VCaP (cell line): Measurements from ENCODE around the gene PPP6R3.
A peak's percentile ranks its signal among the peaks of the same experiment; 100 is the strongest.
"Not testable (repeated sequence)": the region's sequence is repeated elsewhere in the genome, so short reads cannot be mapped to it uniquely, and the experiment has no call there.

ENCODE experiments used
- H3K27ac ChIP-seq: fragments of 450-650 bp; 2 replicates; pipeline ENCODE4 v1.5.1; 2017
- TF ChIP-seq, protein P1 (sequence below): fragments of 450-650 bp; conservative IDR thresholded peaks from 2 replicates; pipeline ENCODE4 v1.5.1; 2017; ENCODE audit warnings: mild to moderate bottlenecking, moderate library complexity

PPP6R3 gene

DNA sequence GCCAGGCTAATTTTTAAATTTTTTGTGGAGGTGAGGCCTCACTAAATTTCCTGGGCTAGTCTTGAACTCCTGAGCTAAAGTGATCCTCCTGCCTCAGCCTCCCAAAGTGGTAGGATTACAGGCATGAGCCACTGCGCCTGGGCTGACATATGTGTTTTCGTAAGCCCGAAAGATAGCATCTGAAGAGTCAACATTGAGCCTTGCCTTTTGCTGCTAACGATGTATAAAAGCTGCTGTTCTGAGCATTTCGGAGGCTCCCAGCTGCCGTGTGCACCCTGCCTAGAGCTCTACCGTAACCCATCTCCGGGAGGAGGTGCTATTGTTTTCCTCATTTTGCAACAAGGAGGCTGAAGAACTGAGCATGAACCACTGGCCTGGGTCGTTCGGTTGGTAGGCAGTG lies 18.1 kb upstream of the PPP6R3 start:
- TF ChIP-seq, protein P1, sequence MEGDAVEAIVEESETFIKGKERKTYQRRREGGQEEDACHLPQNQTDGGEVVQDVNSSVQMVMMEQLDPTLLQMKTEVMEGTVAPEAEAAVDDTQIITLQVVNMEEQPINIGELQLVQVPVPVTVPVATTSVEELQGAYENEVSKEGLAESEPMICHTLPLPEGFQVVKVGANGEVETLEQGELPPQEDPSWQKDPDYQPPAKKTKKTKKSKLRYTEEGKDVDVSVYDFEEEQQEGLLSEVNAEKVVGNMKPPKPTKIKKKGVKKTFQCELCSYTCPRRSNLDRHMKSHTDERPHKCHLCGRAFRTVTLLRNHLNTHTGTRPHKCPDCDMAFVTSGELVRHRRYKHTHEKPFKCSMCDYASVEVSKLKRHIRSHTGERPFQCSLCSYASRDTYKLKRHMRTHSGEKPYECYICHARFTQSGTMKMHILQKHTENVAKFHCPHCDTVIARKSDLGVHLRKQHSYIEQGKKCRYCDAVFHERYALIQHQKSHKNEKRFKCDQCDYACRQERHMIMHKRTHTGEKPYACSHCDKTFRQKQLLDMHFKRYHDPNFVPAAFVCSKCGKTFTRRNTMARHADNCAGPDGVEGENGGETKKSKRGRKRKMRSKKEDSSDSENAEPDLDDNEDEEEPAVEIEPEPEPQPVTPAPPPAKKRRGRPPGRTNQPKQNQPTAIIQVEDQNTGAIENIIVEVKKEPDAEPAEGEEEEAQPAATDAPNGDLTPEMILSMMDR: no peak
- no peak overlapping the region for H3K27ac ChIP-seq

DNA sequence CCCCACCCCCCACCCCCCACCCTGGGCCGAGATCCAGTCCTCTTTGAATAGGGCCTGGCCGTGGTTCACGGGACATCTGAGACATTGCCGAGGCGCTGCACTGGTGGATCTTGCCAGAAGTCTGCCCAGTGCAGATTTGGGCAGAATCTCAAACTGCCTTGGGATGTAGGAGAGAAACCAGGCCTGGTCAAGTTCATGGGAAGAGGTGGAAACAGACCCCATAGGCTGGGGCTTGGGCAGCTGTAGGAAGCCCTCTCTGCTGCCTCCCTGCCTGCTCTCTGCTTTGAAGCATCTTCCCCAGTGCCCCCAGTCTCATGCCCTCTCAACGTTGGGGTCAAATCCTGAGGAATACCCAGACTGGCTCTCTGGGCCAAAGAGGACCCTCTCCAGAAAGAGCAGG lies 16.0 kb upstream of the PPP6R3 start:
- TF ChIP-seq, protein P1: no peak
- H3K27ac ChIP-seq: no peak overlapping the region

DNA sequence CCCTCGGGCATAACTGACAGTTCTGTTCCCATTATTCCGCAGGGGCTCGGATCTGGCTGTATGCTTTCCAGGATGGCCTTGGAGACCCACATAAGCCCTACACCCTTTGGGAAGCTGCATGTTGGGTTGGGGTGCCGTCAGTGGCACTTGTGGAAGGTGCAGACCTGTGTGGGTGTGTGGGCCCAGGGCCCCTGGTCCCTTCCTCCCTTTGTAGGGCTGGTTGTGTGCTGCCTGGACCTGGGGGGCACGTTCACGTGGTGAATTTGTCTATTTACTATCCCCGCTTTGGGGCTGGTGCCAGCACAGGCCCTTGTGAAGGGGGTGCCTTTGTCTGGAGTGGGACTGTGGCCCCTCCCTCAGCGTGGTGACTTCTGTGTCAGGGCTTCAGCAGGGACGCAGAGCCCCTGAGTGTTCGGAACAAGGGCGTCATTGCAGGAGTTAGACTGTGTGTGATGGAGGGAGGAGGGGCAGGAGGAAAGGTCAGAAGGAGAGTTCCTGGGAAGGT lies 15.0 kb upstream of the PPP6R3 start:
- no peak overlapping the region for H3K27ac ChIP-seq
- TF ChIP-seq, protein P1: no peak

DNA sequence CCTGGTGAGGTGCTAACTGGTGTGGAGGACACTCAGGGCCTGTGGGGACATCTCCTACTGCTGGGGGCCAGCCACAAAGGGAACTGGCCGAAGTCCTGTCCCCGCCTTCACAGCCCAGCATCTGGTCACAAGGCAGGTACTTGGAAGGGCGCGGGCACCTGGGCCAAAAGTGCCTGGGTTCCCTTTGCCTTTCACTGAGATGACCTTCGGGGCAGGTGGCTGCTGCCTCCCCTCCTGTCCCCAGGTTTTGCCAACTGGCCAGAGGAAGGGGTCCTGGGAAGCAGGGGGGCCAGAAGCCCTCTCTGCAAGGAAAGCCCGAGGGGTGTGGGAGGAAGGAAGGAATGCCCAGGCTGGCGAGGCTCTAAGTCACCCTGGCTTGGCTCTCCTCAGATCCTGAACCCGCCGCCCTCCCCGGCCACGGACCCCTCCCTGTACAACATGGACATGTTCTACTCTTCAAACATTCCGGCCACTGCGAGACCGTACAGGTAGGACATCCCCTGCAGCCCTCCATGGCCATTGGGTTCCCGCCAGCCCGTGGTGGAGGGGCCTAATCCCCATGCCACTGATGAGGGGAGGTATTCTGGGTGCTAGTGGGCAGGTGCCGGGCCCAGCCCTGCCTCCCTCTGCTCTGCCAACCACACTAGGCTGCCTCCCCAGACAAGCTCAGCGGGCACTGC lies 14.4 kb upstream of the PPP6R3 start:
- no peak overlapping the region for H3K27ac ChIP-seq
- TF ChIP-seq, protein P1: no peak

DNA sequence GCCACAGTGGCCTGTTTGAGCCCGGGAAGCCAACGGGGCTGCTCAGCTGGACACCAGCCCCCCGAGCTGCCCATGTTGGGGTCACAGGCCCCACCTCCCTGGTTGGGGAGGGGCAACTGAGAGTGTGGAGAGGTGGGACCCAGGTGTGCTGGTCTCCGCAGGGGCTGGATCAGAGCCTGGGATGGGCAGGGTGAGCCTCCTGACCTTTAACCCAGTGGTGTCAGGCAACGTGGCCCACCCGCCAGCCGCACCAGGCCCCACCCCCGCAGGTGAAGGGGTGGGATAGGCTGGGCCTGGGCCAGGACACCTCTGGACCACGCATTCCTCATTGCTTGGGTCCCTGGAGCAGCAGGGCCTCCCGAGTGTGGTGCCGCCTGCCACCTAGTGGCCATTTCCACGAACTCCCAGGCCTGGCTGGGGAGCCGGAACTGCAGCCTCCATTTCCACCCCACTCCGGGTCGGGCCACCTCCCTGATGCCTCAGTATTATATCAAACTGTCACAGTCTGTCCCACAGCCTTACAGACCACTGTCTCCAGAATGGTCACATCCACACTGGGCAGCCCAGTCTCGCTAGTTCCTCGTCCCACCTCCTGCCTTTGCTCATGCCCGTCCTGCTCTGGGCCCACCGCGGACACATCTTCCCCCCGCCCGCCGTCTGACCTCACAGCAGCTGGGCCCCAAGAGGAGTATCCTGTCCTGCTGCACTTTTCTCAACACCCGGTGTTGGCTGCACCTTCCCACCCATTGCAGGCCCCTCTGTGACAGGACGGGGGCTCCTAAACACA lies 13.3 kb upstream of the PPP6R3 start:
- TF ChIP-seq, protein P1: peak; percentile 97
- no peak overlapping the region; the same call in 1 of the 2 replicates for H3K27ac ChIP-seq

DNA sequence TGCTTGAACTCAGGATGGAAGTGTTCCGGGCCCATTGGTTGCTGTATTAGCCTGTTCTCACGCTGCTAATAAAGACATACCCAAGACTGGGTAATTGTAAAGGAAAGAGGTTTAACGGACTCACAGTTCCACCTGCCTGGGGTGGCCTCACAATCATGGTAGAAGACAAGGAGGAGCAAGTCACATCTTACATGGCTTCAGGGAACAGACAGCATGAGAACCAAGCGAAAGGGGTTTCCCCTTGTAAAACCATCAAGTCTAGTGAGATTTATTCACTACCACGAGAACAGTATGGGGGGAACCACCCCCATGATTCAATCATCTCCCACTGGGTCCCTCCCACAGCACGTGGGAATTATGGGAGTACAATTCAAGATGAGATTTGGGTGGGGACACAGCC lies 12.6 kb upstream of the PPP6R3 start:
- not testable (repeated sequence) for H3K27ac ChIP-seq

DNA sequence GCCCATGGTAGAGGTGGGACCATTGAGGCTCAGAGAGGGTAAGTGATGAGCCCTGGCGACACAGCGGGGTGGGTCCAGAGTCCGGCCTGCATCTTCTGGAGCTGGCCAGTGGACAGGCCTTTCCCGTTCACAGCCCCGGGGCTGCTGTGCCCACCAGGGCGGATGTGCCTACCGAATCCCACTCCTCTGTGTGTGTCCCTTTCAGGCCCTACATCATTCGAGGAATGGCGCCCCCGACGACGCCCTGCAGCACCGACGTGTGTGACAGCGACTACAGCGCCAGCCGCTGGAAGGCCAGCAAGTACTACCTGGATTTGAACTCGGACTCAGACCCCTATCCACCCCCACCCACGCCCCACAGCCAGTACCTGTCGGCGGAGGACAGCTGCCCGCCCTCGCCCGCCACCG lies 11.9 kb upstream of the PPP6R3 start:
- TF ChIP-seq, protein P1: no peak

DNA sequence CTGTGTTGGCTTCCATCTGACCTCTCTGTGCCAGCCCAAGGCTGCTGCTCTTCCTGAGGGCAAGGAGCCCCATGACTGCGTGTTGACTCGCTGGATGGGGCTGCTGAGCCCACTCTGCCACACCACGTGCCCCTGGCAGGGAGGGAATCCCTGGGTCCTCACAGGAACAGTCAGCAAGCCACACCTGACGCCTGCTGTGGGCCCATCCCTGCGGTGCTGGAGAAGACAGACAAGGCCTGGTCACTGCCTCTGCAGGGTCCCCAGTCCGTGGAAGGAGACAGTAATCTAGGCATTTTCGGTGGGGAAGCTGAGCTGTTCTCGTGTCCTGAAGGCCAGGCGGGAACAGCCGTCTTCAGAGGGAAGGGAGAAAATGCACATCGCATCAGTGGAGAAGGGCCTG lies 10.6 kb upstream of the PPP6R3 start:
- H3K27ac ChIP-seq: no peak overlapping the region
- TF ChIP-seq, protein P1: no peak

More for the DNA sequence above, 11.9 kb upstream of the PPP6R3 start:
- no peak overlapping the region for H3K27ac ChIP-seq
